ENCODE results near the gene TMCC2.

The TMCC2 gene

DNA sequence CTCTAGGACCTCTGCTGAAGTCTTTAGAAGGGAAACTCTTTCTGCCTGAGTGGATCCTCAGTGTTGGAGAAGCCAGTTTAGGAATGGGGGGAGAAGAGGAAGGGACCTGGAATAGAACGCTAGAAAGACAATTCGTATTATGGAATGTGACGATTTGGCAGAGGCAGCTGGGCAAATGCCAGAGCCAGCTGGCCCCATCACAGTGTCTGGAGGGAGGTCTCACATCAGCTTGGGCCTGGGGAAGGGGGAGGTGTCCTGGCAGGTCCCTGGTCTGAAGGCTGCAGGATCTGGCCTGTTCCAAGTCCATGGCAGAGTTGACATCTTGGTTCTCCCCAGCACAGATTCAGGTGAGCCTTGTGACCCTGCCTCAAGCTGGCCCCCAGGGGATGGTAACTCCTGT lies 11.3 kb downstream of the TMCC2 start:
- Histone ChIP-seq H3K79me2 (ENCODE audit: control insufficient read depth, low read length) (no peaks in the 10 kb centered on the region), H3K9me3 (ENCODE audit: control insufficient read depth, insufficient read depth, low read length) (no peaks in the 10 kb centered on the region), H3K4me1 (ENCODE audit: control insufficient read depth, low read length) (no peaks in the 10 kb centered on the region), H3F3A (ENCODE audit: control insufficient read depth, insufficient read depth) (no peaks in the 10 kb centered on the region), H3K27ac (ENCODE audit: low read depth, low read length) (no peak overlapping the region), H3K9me2 (replicated peaks; ENCODE audit: control insufficient read depth, low read length) (no peaks in the 10 kb centered on the region), H3K27me3 (ENCODE audit: control insufficient read depth, low read length) (peaks cover 49% of the 10 kb centered on the region), H3K4me2 (ENCODE audit: low read length) (no peak overlapping the region), H4K20me1 (ENCODE audit: control insufficient read depth, insufficient read depth, low read depth, low read length) (no peaks in the 10 kb centered on the region), H3K4me3 (ENCODE audit: low read length) (no peak overlapping the region), H3K36me3 (ENCODE audit: control insufficient read depth, low read length) (no peaks in the 10 kb centered on the region)
- no peak for TF ChIP-seq EZH2phosphoT487 (IDR thresholded peaks at IDR 0.05; ENCODE audit: borderline replicate concordance, low read length)
- TF ChIP-seq, protein P1, sequence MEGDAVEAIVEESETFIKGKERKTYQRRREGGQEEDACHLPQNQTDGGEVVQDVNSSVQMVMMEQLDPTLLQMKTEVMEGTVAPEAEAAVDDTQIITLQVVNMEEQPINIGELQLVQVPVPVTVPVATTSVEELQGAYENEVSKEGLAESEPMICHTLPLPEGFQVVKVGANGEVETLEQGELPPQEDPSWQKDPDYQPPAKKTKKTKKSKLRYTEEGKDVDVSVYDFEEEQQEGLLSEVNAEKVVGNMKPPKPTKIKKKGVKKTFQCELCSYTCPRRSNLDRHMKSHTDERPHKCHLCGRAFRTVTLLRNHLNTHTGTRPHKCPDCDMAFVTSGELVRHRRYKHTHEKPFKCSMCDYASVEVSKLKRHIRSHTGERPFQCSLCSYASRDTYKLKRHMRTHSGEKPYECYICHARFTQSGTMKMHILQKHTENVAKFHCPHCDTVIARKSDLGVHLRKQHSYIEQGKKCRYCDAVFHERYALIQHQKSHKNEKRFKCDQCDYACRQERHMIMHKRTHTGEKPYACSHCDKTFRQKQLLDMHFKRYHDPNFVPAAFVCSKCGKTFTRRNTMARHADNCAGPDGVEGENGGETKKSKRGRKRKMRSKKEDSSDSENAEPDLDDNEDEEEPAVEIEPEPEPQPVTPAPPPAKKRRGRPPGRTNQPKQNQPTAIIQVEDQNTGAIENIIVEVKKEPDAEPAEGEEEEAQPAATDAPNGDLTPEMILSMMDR (IDR thresholded peaks at IDR 0.05; ENCODE audit: low read depth, low read length, poor library complexity, severe bottlenecking), result no peak

DNA sequence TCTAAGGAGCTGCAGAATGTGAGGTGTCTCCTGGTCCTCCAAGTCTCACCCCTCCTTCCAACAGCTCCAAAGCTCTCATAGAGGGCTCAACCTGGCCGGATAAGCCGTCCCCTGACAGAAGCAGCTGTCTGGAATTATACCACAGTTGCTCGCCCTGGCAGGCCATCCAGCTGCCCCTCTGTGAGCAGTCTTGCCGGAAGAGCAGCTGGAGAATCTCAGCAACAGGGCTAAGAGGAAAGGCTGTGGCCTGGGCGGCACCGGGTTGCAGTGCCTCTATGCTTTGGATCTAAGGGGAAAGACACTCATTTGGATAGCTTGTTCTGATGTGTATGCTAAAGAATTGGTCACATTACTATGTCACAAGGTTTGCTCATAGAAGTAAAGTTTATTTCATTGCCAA lies 12.4 kb downstream of the TMCC2 start:
- Histone ChIP-seq H4K20me1 (ENCODE audit: control insufficient read depth, insufficient read depth, low read depth, low read length) (no peaks in the 10 kb centered on the region), H3K27me3 (ENCODE audit: control insufficient read depth, low read length) (peaks cover 57% of the 10 kb centered on the region), H3K4me2 (ENCODE audit: low read length) (no peak overlapping the region), H3F3A (ENCODE audit: control insufficient read depth, insufficient read depth) (no peaks in the 10 kb centered on the region), H3K36me3 (ENCODE audit: control insufficient read depth, low read length) (no peaks in the 10 kb centered on the region), H3K79me2 (ENCODE audit: control insufficient read depth, low read length) (no peaks in the 10 kb centered on the region), H3K27ac (ENCODE audit: low read depth, low read length) (no peak overlapping the region), H3K9me2 (replicated peaks; ENCODE audit: control insufficient read depth, low read length) (no peaks in the 10 kb centered on the region), H3K4me1 (ENCODE audit: control insufficient read depth, low read length) (no peaks in the 10 kb centered on the region), H3K9me3 (ENCODE audit: control insufficient read depth, insufficient read depth, low read length) (no peaks in the 10 kb centered on the region), H3K4me3 (ENCODE audit: low read length) (no peak overlapping the region)
- TF ChIP-seq, protein P1 (IDR thresholded peaks at IDR 0.05; ENCODE audit: low read depth, low read length, poor library complexity, severe bottlenecking), result no peak

DNA sequence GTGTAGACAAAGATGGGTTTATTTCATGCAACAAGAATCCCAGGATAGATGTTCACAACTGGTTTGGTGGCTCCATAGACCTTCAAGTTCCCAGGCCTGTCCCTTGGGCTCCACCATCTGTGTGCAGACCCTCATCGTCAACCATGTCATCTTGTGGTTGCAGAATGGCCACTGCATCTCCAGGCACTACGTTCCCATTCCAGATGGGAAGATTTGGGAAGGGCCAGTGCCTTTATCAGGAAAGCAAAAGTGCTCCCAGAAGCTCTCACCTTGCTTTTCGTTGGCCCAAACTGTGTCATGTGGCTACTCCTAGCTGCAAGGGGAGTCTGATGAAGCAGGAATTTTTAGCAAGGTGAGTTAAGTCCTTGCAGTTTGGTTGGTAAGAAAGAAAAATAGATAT lies 12.8 kb downstream of the TMCC2 start:
- H3K4me1 ChIP-seq (ENCODE audit: control insufficient read depth, low read length), result no peaks in the 10 kb centered on the region
- no peaks in the 10 kb centered on the region for H4K20me1 ChIP-seq (ENCODE audit: control insufficient read depth, insufficient read depth, low read depth, low read length)

More for the DNA sequence above, 12.8 kb downstream of the TMCC2 start:
- Histone ChIP-seq H3K27ac (ENCODE audit: low read depth, low read length) (no peak overlapping the region), H3K27me3 (ENCODE audit: control insufficient read depth, low read length) (peaks cover 53% of the 10 kb centered on the region), H3K9me2 (replicated peaks; ENCODE audit: control insufficient read depth, low read length) (no peaks in the 10 kb centered on the region), H3F3A (ENCODE audit: control insufficient read depth, insufficient read depth) (no peaks in the 10 kb centered on the region), H3K36me3 (ENCODE audit: control insufficient read depth, low read length) (no peaks in the 10 kb centered on the region), H3K4me2 (ENCODE audit: low read length) (no peak overlapping the region), H3K79me2 (ENCODE audit: control insufficient read depth, low read length) (no peaks in the 10 kb centered on the region), H3K9me3 (ENCODE audit: control insufficient read depth, insufficient read depth, low read length) (no peaks in the 10 kb centered on the region), H3K4me3 (ENCODE audit: low read length) (no peak overlapping the region)
- TF ChIP-seq, protein P1 (IDR thresholded peaks at IDR 0.05; ENCODE audit: low read depth, low read length, poor library complexity, severe bottlenecking), result no peak
- no peak for TF ChIP-seq EZH2phosphoT487 (IDR thresholded peaks at IDR 0.05; ENCODE audit: borderline replicate concordance, low read length)

Data from DOHH2 (cell line).